Stimulated activated CD4-positive, alpha-beta T cell treated with anti-CD3 and anti-CD28 coated beads, Interleukin-15, amount 100 ng/mL, for 1 hour (primary cell): ENCODE data around the gene ARFGEF3.
"Not testable (repeated sequence)": the region's sequence is repeated elsewhere in the genome, so short reads cannot be mapped to it uniquely, and the experiment has no call there.

Experiments used
- DNase-seq, 2 donors: peaks; one replicate each; pipeline ENCODE4 v3.0.0-alpha.2; 2020; ENCODE audit warnings: low read depth in 1 of 2, low spot score in 1 of 2

The ARFGEF3 gene

GRCh38 chr6:138346302-138347195 is 184.8 kb downstream of the ARFGEF3 start:
- DNase-seq = no peak

GRCh38 chr6:138347864-138348263 is 186.1 kb downstream of the ARFGEF3 start:
- DNase-seq = no peak

- no peak for DNase-seq
These were observed 188.2 kb downstream of the ARFGEF3 start for GRCh38 chr6:138349891-138350290.

GRCh38 chr6:138357928-138358327 is 196.2 kb downstream of the ARFGEF3 start:
- no peak for DNase-seq

- DNase-seq = not testable (repeated sequence)
These were observed 206.9 kb downstream of the ARFGEF3 start for GRCh38 chr6:138368684-138369083.

GRCh38 chr6:138370631-138371451 is 209.1 kb downstream of the ARFGEF3 start:
- DNase-seq = no peak

- no peak for DNase-seq
These were observed 209.6 kb downstream of the ARFGEF3 start for GRCh38 chr6:138371452-138371711.

- no peak for DNase-seq
These were observed 210.0 kb downstream of the ARFGEF3 start for GRCh38 chr6:138371720-138372119.

- DNase-seq = no peak
These were observed 211.1 kb downstream of the ARFGEF3 start for GRCh38 chr6:138372711-138373463.

- no peak for DNase-seq
These were observed 212.5 kb downstream of the ARFGEF3 start for GRCh38 chr6:138374230-138374629.

- no peak for DNase-seq
These were observed 213.1 kb downstream of the ARFGEF3 start for GRCh38 chr6:138374815-138375214.

GRCh38 chr6:138377042-138377441 is 215.3 kb downstream of the ARFGEF3 start:
- DNase-seq = no peak

GRCh38 chr6:138377844-138378243 is 216.1 kb downstream of the ARFGEF3 start, which contains the start of gene SMIM28:
TSS of gene SMIM28 (plus strand) at chr6:138377905. CDS start at chr6:138378073, 168 bp downstream.
- DNase-seq = no peak

- DNase-seq = no peak
These were observed 216.7 kb downstream of the ARFGEF3 start for GRCh38 chr6:138378463-138378862.

GRCh38 chr6:138382498-138383265 is 220.9 kb downstream of the ARFGEF3 start:
- no peak for DNase-seq

- DNase-seq = no peak
These were observed 222.0 kb downstream of the ARFGEF3 start for GRCh38 chr6:138383776-138384175.

- no peak for DNase-seq
These were observed 225.2 kb downstream of the ARFGEF3 start for GRCh38 chr6:138386897-138387296.

- no peak for DNase-seq
These were observed 226.0 kb downstream of the ARFGEF3 start for GRCh38 chr6:138387577-138388368.

GRCh38 chr6:138389551-138389950 is 227.8 kb downstream of the ARFGEF3 start:
- no peak for DNase-seq
